Mesenchymal stem cell (in vitro differentiated cells and primary cell): ENCODE measurements around the gene ZNF181. TPM values are rescaled to one million over a fixed set of nuclear protein-coding genes. Genes with fewer than 3 reads are reported as not detected.
"Not testable (repeated sequence)": the region's sequence is repeated elsewhere in the genome, so short reads cannot be mapped to it uniquely, and the experiment has no call there.

Experiments used
- DNase-seq: peaks from one replicate; pipeline ENCODE4 v3.0.0-alpha.2; 2013
- H2AFZ ChIP-seq: one replicate; pipeline ENCODE4 v1.6.1; 2013; ENCODE audit warnings: low read depth, mild to moderate bottlenecking, control low read depth, inconsistent platforms, low read length, moderate library complexity
- H2AK5ac ChIP-seq: 2 replicates; pipeline ENCODE4 v1.6.1; 2013; ENCODE audit warnings: low read length, moderate library complexity, mild to moderate bottlenecking, inconsistent platforms; ENCODE audit not compliant: severe bottlenecking
- H2BK120ac ChIP-seq: one replicate; pipeline ENCODE4 v1.6.1; 2013; ENCODE audit warnings: low read depth, mild to moderate bottlenecking, inconsistent platforms, low read length, moderate library complexity
- H2BK12ac ChIP-seq, 2 experiments: one replicate each; pipeline ENCODE4 v1.6.1; 2013; ENCODE audit warnings: inconsistent platforms in 2 of 2, low read length in 2 of 2, mild to moderate bottlenecking in 2 of 2, moderate library complexity in 2 of 2, control low read depth in 1 of 2
- H2BK15ac ChIP-seq: one replicate; pipeline ENCODE4 v1.6.1; 2013; ENCODE audit warnings: mild to moderate bottlenecking, low read depth, inconsistent platforms; ENCODE audit not compliant: poor library complexity, severe bottlenecking
- H2BK5ac ChIP-seq: 2 replicates; pipeline ENCODE4 v1.6.1; 2013; ENCODE audit warnings: low read depth, mild to moderate bottlenecking, low read length, control low read depth, inconsistent platforms; ENCODE audit not compliant: poor library complexity, severe bottlenecking
- H3K14ac ChIP-seq, 2 experiments: one replicate each; pipeline ENCODE4 v1.6.1; 2013; ENCODE audit warnings: inconsistent platforms in 2 of 2, low read length in 2 of 2, control low read depth in 1 of 2, mild to moderate bottlenecking in 1 of 2, moderate library complexity in 1 of 2
- H3K18ac ChIP-seq, 2 experiments: one replicate each; pipeline ENCODE4 v1.6.1; 2013; ENCODE audit warnings: inconsistent platforms in 2 of 2, low read length in 2 of 2, control low read depth in 1 of 2, low read depth in 1 of 2, mild to moderate bottlenecking in 1 of 2
- H3K23ac ChIP-seq, 2 experiments: one replicate each; pipeline ENCODE4 v1.6.1; 2013; ENCODE audit warnings: inconsistent platforms in 2 of 2, low read length in 2 of 2, mild to moderate bottlenecking in 2 of 2, moderate library complexity in 2 of 2, control low read depth in 1 of 2
- H3K27ac ChIP-seq: 2 replicates; pipeline ENCODE4 v1.5.1; 2013; ENCODE audit warnings: mild to moderate bottlenecking, moderate library complexity, low read length, control low read depth, inconsistent platforms; ENCODE audit not compliant: poor library complexity, severe bottlenecking
- H3K27me3 ChIP-seq, 2 experiments: 2 replicates each; pipeline versions ENCODE4 v1.6.1 to v1.7.0; 2013; ENCODE audit warnings: low read length in 2 of 2, mild to moderate bottlenecking in 2 of 2, moderate library complexity in 2 of 2, control low read depth in 1 of 2, inconsistent platforms in 1 of 2; ENCODE audit not compliant: control insufficient read depth in 1 of 2, insufficient read depth in 1 of 2
- H3K36me3 ChIP-seq, 2 experiments: 2 replicates each; pipeline versions ENCODE4 v1.6.1 to v1.7.0; 2013; ENCODE audit warnings: low read length in 2 of 2, control low read depth in 1 of 2, inconsistent platforms in 1 of 2, low read depth in 1 of 2, mild to moderate bottlenecking in 1 of 2; ENCODE audit not compliant: insufficient read depth in 2 of 2, control insufficient read depth in 1 of 2
- H3K4ac ChIP-seq, 2 experiments: one replicate each; pipeline ENCODE4 v1.6.1; 2013; ENCODE audit warnings: inconsistent platforms in 2 of 2, low read length in 2 of 2, mild to moderate bottlenecking in 2 of 2, moderate library complexity in 2 of 2, control low read depth in 1 of 2, low read depth in 1 of 2
- H3K4me1 ChIP-seq: 2 replicates; pipeline ENCODE4 v1.6.1; 2013; ENCODE audit warnings: low read depth, low read length, control low read depth; ENCODE audit not compliant: control insufficient read depth, insufficient read depth
- H3K4me2 ChIP-seq: 2 replicates; pipeline ENCODE4 v1.6.1; 2013; ENCODE audit warnings: low read length, mild to moderate bottlenecking, inconsistent platforms; ENCODE audit not compliant: poor library complexity, severe bottlenecking
- H3K4me3 ChIP-seq, 2 experiments: 2 replicates each; pipeline versions ENCODE4 v1.5.1 to v1.7.0; 2013; ENCODE audit warnings: low read length in 2 of 2, mild to moderate bottlenecking in 2 of 2, control low read depth in 1 of 2, low read depth in 1 of 2; ENCODE audit not compliant: insufficient read depth in 1 of 2
- H3K79me1 ChIP-seq: replicated peaks from 2 replicates; pipeline ENCODE4 v1.6.1; 2013; ENCODE audit warnings: mild to moderate bottlenecking, control low read depth, low read length, inconsistent platforms; ENCODE audit not compliant: poor library complexity, severe bottlenecking
- H3K9ac ChIP-seq: 2 replicates; pipeline ENCODE4 v1.7.0; 2013; ENCODE audit warnings: mild to moderate bottlenecking, low read length, moderate library complexity
- H3K9me3 ChIP-seq: 2 replicates; pipeline ENCODE4 v1.7.0; 2013; ENCODE audit warnings: mild to moderate bottlenecking, low read length; ENCODE audit not compliant: control insufficient read depth
- H4K8ac ChIP-seq: one replicate; pipeline ENCODE4 v1.6.1; 2013; ENCODE audit warnings: inconsistent platforms, mild to moderate bottlenecking, low read length, moderate library complexity
- H4K91ac ChIP-seq: one replicate; pipeline ENCODE4 v1.6.1; 2013; ENCODE audit warnings: mild to moderate bottlenecking, low read length, inconsistent platforms
- WGBS: methylation state at CpG from one replicate; pipeline ENCODE4 v1.1.7; 2013; ENCODE audit warnings: mixed read lengths; 5-methylcytosine and 5-hydroxymethylcytosine counted together
- polyA plus RNA-seq, 2 experiments: library from polyadenylated mRNA; stranded (reverse); fragments of 200-250 nt; gene quantifications; one replicate each; pipeline ENCODE4 v1.2.3, GENCODE V29; 2013

ZNF181 gene
- polyA plus RNA-seq (2013, experiment 1 of 2), result 3.8 TPM
- 3.7 TPM for polyA plus RNA-seq (2013, experiment 2 of 2)

DNA sequence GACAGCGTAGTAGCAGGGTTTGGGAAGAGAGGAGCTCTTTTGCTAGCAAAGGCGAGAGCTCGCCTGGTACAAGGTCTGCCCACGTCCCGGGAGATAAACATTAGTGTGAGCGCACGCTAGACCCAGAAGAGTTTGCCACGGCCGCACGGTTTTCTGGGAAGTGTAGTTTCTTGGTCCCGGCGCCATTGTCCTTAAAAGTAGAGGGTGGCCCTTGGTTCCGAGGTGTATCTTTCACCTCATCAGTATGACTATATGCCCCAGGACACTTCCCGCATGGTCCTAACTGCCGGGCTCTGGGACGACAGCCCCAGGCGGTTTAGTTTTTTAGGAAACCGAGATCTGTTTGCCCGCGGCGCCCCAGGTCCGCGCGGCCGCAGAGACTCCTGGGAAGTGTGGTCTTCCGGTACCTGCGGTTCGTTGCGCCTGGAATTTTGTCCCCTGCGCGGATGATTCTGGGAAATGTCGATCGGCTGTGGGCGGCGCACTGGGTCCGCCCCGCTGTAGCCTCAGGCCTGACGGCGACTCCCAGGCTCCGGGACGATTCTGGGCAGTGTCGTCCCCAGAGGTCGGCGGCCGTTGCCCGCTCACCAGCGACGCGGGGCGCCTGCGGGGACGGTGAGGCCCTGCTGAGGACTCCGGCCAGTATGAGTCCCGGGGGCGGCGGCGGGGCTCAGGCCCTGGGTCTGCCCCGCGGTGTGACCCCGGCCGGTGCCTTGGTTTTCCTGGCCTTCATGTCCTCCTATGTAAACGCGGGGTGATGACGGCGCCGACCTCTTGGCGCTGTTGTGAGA, at the start of gene ZNF181:
ZNF181 (plus strand) TSS at position 498 of the 791 bp plus-strand sequence. CDS start 795 bp downstream, outside the sequence.
- H3K27ac ChIP-seq, result peak within 1 kb of the TSS; percentile 88
- no peak within 1 kb of the TSS for H2AK5ac ChIP-seq
- under 1% methylated on average over 64 of the region's 67 CpGs for WGBS
- peaks cover 10% of the 10 kb centered on the region for H3K4me1 ChIP-seq
- peak within 1 kb of the TSS; percentile 70 for H3K4me2 ChIP-seq
- peaks cover 23% of the 10 kb centered on the region for H3K79me1 ChIP-seq
- peak within 1 kb of the TSS; percentile 95 for H3K9ac ChIP-seq
- no peak within 1 kb of the TSS for H3K23ac ChIP-seq
- peak within 1 kb of the TSS; percentile 21 for H2BK120ac ChIP-seq
- H4K8ac ChIP-seq, result peak within 1 kb of the TSS; percentile 94
- peak within 1 kb of the TSS; percentile 87 for H2AFZ ChIP-seq
- H3K14ac ChIP-seq, result peak within 1 kb of the TSS in 1 of 2 experiments; percentile 89
- peaks cover 36% of the 10 kb centered on the region for H3K9me3 ChIP-seq
- peak within 1 kb of the TSS in 1 of 2 experiments; percentile 81 for H3K4ac ChIP-seq
- H2BK15ac ChIP-seq, result peak within 1 kb of the TSS; percentile 62
- H3K36me3 ChIP-seq, result peaks cover 21 to 38% of the 10 kb centered on the region in 2 experiments
- no peaks in the 10 kb centered on the region for H3K27me3 ChIP-seq
- peak within 1 kb of the TSS; percentile 84 for H2BK5ac ChIP-seq
- peak within 1 kb of the TSS; percentile 61 to 96 for H3K18ac ChIP-seq
- H4K91ac ChIP-seq, result peak within 1 kb of the TSS; percentile 99
- no peak within 1 kb of the TSS for H2BK12ac ChIP-seq
- DNase-seq, result peak; percentile 94
- H3K4me3 ChIP-seq, result peak within 1 kb of the TSS; percentile 85 to 89

DNA sequence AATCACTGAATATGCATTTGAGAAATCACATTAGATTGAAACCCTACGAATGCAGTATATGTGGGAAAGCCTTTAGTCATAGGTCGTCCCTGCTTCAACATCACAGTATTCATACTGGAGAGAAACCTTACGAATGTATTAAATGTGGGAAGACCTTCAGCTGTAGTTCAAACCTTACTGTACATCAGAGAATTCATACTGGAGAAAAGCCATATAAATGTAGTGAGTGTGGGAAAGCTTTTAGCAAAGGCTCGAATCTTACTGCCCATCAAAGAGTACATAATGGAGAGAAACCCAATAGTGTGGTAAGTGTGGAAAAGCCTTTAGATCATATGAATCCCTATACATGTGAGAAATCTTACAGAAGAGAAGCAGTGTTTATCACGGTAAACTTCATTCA, 48.8 kb upstream of the ZNF181 start:
- WGBS, result 100% methylated on average over 2 of the region's 5 CpGs
- not testable (repeated sequence) for H2BK120ac ChIP-seq, H3K4me2 ChIP-seq, H3K18ac ChIP-seq, H2AK5ac ChIP-seq, H2AFZ ChIP-seq, H3K27me3 ChIP-seq, H2BK15ac ChIP-seq, H3K23ac ChIP-seq, H2BK5ac ChIP-seq, H3K27ac ChIP-seq, H2BK12ac ChIP-seq, H4K8ac ChIP-seq, DNase-seq, H3K9ac ChIP-seq, H3K4ac ChIP-seq, H3K14ac ChIP-seq, H3K4me1 ChIP-seq, H4K91ac ChIP-seq, H3K79me1 ChIP-seq
- Histone ChIP-seq H3K36me3 (peaks cover 8 to 56% of the 10 kb centered on the region in 2 experiments), H3K9me3 (peaks cover 88% of the 10 kb centered on the region), H3K4me3 (peak overlapping the region in 1 of 2 experiments; percentile 62)

DNA sequence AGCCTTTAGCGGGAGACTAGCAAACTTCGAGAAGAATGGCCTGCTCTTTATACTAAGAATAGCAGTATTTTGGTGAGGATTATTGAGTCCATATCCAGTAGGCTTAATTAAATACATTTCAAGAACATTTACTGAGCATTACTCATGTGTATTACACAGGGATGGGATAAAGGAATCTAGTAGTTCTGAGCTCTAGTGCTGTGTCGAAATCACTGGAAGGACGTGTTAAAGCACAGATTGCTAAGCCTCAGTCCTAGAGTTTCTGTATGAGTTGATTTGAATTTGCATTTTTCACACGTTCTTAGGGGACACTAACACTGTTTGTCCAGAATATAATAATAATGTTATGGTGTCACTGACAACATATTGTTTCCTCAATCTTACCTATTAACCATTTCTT, 47.6 kb upstream of the ZNF181 start:
- H3K79me1 ChIP-seq, result peaks cover 2% of the 10 kb centered on the region
- no peak overlapping the region for H3K4ac ChIP-seq
- no peak overlapping the region for H2BK120ac ChIP-seq
- DNase-seq, result no peak
- H3K23ac ChIP-seq, result no peak overlapping the region
- no peak overlapping the region for H2BK12ac ChIP-seq
- H4K8ac ChIP-seq, result no peak overlapping the region
- no peak overlapping the region for H3K4me3 ChIP-seq
- H3K27me3 ChIP-seq, result no peaks in the 10 kb centered on the region
- H3K36me3 ChIP-seq, result peaks cover 6 to 44% of the 10 kb centered on the region in 2 experiments
- 96% methylated on average over 2 of the region's 5 CpGs for WGBS
- H3K14ac ChIP-seq, result no peak overlapping the region
- H2AFZ ChIP-seq, result no peak overlapping the region
- H3K18ac ChIP-seq, result no peak overlapping the region
- H2BK5ac ChIP-seq, result no peak overlapping the region
- H4K91ac ChIP-seq, result no peak overlapping the region
- no peak overlapping the region for H3K27ac ChIP-seq
- H2BK15ac ChIP-seq, result no peak overlapping the region
- no peak overlapping the region for H2AK5ac ChIP-seq
- H3K4me1 ChIP-seq, result no peaks in the 10 kb centered on the region
- no peak overlapping the region for H3K4me2 ChIP-seq
- peaks cover 79% of the 10 kb centered on the region for H3K9me3 ChIP-seq
- no peak overlapping the region for H3K9ac ChIP-seq

DNA sequence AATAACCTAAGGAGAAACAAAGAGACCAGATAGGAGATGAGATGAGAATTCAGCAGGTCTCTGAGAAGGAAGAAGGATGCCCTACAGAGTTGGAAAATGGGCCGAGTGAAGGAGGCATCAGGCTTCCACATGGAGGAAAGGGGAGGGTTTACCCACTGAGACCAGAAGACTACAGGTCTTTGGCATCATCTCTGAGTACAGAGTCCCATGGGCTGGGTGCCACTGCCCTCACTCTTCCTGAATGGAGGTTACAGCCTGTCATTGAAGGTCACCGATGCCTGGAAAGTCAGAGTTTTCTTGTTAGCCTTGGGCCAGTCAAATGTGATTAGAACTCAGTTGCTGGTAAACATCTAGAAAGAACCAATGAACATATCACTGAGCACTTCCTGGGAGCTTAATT, 46.7 kb upstream of the ZNF181 start:
- Histone ChIP-seq H2BK15ac (no peak overlapping the region), H2AK5ac (no peak overlapping the region), H4K91ac (no peak overlapping the region), H2BK12ac (no peak overlapping the region), H3K18ac (no peak overlapping the region), H3K4me3 (no peak overlapping the region), H3K4me1 (no peaks in the 10 kb centered on the region), H3K14ac (no peak overlapping the region), H3K23ac (no peak overlapping the region), H3K4me2 (no peak overlapping the region), H3K27ac (no peak overlapping the region), H3K9ac (no peak overlapping the region), H2AFZ (no peak overlapping the region), H2BK5ac (no peak overlapping the region), H3K79me1 (no peaks in the 10 kb centered on the region), H3K27me3 (no peaks in the 10 kb centered on the region), H2BK120ac (no peak overlapping the region), H3K36me3 (peaks cover 3 to 35% of the 10 kb centered on the region in 2 experiments), H3K4ac (no peak overlapping the region), H4K8ac (no peak overlapping the region), H3K9me3 (peaks cover 70% of the 10 kb centered on the region)
- WGBS, result 65% methylated on average over 2 of the region's 2 CpGs
- no peak for DNase-seq
